Muscle of leg (tissue), 11 donors: ENCODE results near the gene DLG5. TPM values are rescaled to one million over a fixed set of nuclear protein-coding genes. Genes with fewer than 3 reads are reported as not detected.
A peak's percentile ranks its signal among the peaks of the same experiment; 100 is the strongest.

ENCODE experiments used
- DNase-seq: peaks from one replicate; pipeline ENCODE4 v3.0.0; 2013
- H3K27ac ChIP-seq: one replicate; pipeline ENCODE4 v1.5.1; 2013; ENCODE audit warnings: mild to moderate bottlenecking, low read length, control low read depth
- H3K27me3 ChIP-seq: one replicate; pipeline ENCODE4 v1.6.1; 2013; ENCODE audit warnings: low read length; ENCODE audit not compliant: control insufficient read depth, insufficient read depth
- H3K36me3 ChIP-seq: one replicate; pipeline ENCODE4 v1.6.1; 2013; ENCODE audit warnings: low read length; ENCODE audit not compliant: control insufficient read depth, insufficient read depth
- H3K4me1 ChIP-seq: one replicate; pipeline ENCODE4 v1.6.1; 2013; ENCODE audit warnings: low read length; ENCODE audit not compliant: control insufficient read depth, insufficient read depth
- H3K4me3 ChIP-seq: one replicate; pipeline ENCODE4 v1.5.1; 2013; ENCODE audit warnings: low read length, control low read depth
- H3K9me3 ChIP-seq: replicated peaks from 2 replicates; pipeline ENCODE4 v1.6.1; 2013; ENCODE audit warnings: low read depth, low read length; ENCODE audit not compliant: control insufficient read depth
- WGBS: methylation state at CpG from one replicate; pipeline ENCODE4 v1.1.5; 2013; ENCODE audit warnings: missing lambda C conversion rate; ENCODE audit not compliant: insufficient coverage; 5-methylcytosine and 5-hydroxymethylcytosine counted together
- polyA plus RNA-seq, 8 donors: library from polyadenylated mRNA; unstranded; fragments of 120-200 nt; gene quantifications; one replicate each; pipeline versions ENCODE4 v1.2.1 to v1.2.3, GENCODE V29; 2013; ENCODE audit warnings: inconsistent platforms in 1 of 8, low replicate concordance in 1 of 8; ENCODE audit not compliant: insufficient read length in 8 of 8, insufficient read depth in 1 of 8
- total RNA-seq: library from RNA; stranded (reverse); fragments of 120-200 nt; gene quantifications from one replicate; pipeline ENCODE4 v1.2.4, GENCODE V29; 2013

Gene DLG5
- total and polyA plus RNA-seq, 9 donors, result 12.9 to 34.7 (median 24.8) TPM

DNA sequence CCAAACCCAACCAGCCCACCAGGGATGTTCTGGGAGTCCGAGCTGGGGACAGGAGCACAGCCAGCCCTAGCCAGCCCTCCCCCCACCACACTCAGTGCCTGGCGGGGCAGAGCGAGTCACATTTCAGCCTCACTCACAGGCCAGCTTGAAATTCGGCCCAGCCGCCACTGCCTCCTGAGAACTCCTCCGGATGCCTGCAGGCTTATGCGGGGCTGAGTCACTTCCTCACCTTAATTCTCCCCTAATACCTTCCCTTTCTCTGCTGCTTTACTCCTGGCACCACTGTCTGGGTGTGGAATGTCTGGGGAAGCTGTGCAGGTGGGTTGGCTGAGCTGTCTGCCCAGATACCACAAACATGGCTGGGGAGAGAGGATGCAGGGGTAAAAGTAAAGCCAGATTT is 22.6 kb upstream of the DLG5 start:
- Histone ChIP-seq H3K4me3 (no peak overlapping the region), H3K4me1 (peaks cover 3% of the 10 kb centered on the region), H3K27me3 (no peaks in the 10 kb centered on the region), H3K36me3 (no peaks in the 10 kb centered on the region), H3K9me3 (peaks cover 22% of the 10 kb centered on the region), H3K27ac (no peak overlapping the region)
- 4% methylated on average over 4 of the region's 7 CpGs for WGBS
- DNase-seq, result peak; percentile 49

DNA sequence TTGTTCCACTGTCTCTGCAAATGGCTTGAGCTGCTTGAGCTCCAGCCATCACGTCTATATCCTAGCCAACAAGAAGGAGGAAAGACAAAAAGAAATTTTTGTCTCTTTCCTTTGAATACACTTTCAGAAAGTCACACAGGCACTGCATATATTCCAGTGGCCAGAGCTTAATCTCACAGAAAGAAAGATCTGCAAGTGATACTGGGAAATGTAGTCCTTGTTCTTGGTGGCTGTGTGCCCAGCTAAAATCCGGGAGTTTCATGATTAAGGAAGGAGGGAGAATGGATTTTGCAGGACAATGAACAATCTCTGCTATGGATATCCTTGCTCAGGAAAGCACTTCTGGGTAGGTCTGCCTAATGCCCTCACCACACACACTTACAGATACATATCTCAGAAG is 19.5 kb upstream of the DLG5 start:
- WGBS, result 0% methylated on average over 1 of the region's 2 CpGs
- no peak overlapping the region for H3K4me3 ChIP-seq

DNA sequence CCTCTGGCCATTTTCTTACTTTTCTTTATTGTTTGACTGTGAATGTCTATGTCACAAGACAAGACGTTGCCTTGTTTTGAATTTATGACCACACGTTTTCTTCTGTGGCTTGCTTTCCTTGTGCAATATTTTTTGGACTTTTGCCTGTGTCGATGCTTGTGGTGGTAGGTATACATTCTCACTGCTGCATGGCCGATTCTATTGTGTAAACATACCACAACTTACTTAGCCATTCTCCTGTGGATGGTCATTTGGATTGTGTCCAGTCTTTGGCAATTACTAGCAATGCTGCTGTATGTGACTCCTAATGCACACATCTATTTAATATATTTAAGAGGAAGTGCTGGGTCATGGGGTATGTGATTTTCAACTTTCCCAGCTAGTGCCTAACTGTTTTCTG is 18.0 kb upstream of the DLG5 start:
- Histone ChIP-seq H3K4me3 (no peak overlapping the region), H3K36me3 (no peaks in the 10 kb centered on the region), H3K27ac (no peak overlapping the region), H3K27me3 (no peaks in the 10 kb centered on the region), H3K4me1 (peaks cover 13% of the 10 kb centered on the region), H3K9me3 (no peaks in the 10 kb centered on the region)
- no peak for DNase-seq
- WGBS, result no CpG with 5 or more reads among the region's 4 CpGs

More for the DNA sequence above, 19.5 kb upstream of the DLG5 start:
- peaks cover 7% of the 10 kb centered on the region for H3K4me1 ChIP-seq
- no peaks in the 10 kb centered on the region for H3K27me3 ChIP-seq
- peaks cover 8% of the 10 kb centered on the region for H3K9me3 ChIP-seq
- H3K27ac ChIP-seq, result no peak overlapping the region
- no peaks in the 10 kb centered on the region for H3K36me3 ChIP-seq
- DNase-seq, result peak; percentile 71

DNA sequence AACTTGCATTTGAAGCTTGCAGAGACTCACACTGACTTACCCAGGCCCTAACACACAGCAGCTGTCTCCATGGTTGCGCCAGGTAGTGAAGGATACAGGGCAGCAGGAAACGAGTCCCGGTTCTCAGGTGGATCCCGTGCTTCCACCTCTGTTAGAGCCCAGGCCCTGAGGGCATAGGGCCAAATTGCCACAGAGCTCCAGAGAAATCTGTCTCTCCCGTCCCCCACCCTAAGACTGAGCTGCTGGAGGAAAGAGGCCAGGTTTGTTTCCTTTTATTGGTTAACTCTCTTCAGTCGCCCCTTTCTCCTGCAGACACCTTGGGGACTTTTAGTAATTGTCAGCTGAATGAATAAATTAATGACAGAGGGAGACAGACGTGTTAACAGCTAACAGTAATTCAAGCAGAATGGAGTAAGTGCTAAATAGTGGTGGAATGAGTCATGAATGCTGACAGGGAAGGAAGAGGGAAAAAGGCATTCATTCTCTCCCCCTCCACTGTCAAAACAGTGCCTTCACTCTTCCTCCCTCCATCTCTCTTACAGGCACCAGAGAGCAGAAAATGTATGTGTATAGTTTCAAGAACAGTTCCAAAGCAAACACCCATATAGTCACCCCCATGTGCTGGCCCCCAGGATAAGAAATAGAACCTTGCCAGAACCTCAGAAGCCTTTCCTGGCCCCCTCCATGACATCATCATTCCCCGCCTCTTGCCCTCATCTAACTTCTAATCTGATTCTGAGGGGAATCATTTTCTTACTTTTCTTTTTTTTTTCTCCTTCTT is 16.8 kb upstream of the DLG5 start:
- Histone ChIP-seq H3K9me3 (no peaks in the 10 kb centered on the region), H3K4me1 (peaks cover 15% of the 10 kb centered on the region), H3K27ac (no peak overlapping the region), H3K27me3 (no peaks in the 10 kb centered on the region), H3K4me3 (no peak overlapping the region), H3K36me3 (no peaks in the 10 kb centered on the region)
- no CpG with 5 or more reads among the region's 8 CpGs for WGBS
- DNase-seq, result peak; percentile 45

DNA sequence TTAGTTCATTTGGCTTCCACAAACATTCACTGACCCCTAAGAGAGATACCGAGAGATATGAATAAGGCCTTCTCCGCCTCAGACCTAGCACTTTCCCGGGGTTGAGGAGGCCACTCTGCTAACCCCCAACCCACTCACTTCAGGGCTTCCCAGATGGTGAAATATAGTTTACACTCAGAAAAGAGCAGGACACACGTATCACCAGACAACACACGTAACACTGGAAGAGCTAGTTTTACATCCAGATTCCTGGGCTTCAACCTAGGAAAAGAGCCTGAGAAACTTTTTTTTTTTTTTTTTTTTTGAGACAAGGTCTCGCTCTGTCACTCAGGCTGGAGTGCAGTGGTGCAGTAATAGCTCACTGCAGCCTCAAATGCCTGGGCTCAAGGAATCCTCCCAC is 15.2 kb upstream of the DLG5 start:
- no peak for DNase-seq
- H3K27ac ChIP-seq, result no peak overlapping the region
- H3K27me3 ChIP-seq, result no peaks in the 10 kb centered on the region
- H3K4me1 ChIP-seq, result peaks cover 15% of the 10 kb centered on the region
- H3K4me3 ChIP-seq, result no peak overlapping the region
- H3K9me3 ChIP-seq, result no peaks in the 10 kb centered on the region
- 100% methylated on average over 1 of the region's 6 CpGs for WGBS
- no peaks in the 10 kb centered on the region for H3K36me3 ChIP-seq

DNA sequence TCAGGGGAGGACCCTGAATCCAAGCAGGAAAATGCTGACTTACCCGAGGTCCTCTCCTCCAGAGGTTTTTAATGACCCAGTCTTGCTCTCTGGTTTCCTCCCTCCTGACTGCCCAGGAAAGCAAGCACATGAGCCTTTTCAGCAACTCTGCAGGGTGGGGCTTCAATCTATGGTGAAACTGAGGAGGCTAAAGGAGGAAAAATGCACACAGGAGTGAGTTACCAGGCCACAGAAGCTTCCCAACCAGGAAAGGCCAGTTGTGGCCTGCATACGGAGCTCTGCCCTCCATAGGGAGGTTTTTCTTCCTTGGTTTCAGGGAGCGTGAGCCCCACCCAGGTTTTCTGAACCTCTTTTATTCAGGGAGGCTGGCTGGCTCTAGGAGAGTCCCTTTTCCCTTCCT is 14.1 kb upstream of the DLG5 start:
- no peak overlapping the region for H3K27ac ChIP-seq
- DNase-seq, result no peak
- H3K36me3 ChIP-seq, result no peaks in the 10 kb centered on the region
- H3K4me1 ChIP-seq, result peaks cover 15% of the 10 kb centered on the region
- H3K27me3 ChIP-seq, result no peaks in the 10 kb centered on the region
- H3K9me3 ChIP-seq, result no peaks in the 10 kb centered on the region
- H3K4me3 ChIP-seq, result no peak overlapping the region
- 0% methylated on average over 1 of the region's 3 CpGs for WGBS

DNA sequence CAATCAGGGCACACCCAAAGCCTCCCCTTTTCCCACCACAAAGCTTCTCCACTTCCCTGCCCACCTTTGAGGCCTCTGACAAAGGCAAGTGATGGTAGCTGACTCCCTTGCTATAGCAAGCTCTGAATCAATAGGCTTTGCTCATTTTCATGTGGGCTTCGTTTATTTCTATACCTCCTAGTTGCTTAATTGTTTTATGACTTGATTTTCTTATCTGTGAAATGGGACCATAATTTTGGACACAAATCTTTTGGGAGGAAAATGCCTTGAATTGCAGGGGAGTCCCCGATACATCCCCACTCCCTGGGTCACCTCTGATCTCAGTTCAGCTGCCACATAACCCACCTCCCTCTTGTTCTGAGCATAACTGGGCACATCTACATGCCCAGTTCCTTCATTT is 13.7 kb upstream of the DLG5 start:
- no peaks in the 10 kb centered on the region for H3K9me3 ChIP-seq
- DNase-seq, result no peak
- WGBS, result 100% methylated on average over 1 of the region's 2 CpGs
- H3K27ac ChIP-seq, result no peak overlapping the region
- H3K27me3 ChIP-seq, result no peaks in the 10 kb centered on the region
- H3K36me3 ChIP-seq, result no peaks in the 10 kb centered on the region
- no peak overlapping the region for H3K4me3 ChIP-seq
- H3K4me1 ChIP-seq, result peaks cover 18% of the 10 kb centered on the region

DNA sequence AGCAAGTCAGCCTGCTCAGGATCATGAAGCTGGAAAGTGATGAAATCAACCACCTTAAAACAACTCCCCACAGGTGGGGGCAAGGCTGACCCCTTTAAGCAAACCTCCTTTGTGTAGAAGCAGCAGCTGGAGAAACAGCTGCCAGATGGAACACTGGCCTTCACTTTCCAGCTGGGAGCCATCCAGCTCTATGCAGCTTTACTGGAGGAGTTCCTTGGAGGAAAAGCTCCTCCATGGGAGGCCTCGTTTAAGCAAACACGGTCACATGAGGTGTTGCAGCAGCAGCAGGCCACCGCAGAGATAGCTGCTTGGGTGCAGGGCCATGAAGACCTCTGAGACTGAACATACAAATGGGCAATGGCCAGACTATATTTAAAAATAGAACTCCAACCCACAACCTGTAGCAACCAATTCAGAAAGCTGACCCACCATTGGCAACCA is 13.0 kb upstream of the DLG5 start:
- Histone ChIP-seq H3K27ac (peak overlapping the region; percentile 0), H3K27me3 (no peaks in the 10 kb centered on the region), H3K4me3 (no peak overlapping the region), H3K36me3 (no peaks in the 10 kb centered on the region), H3K4me1 (peaks cover 21% of the 10 kb centered on the region), H3K9me3 (no peaks in the 10 kb centered on the region)
- DNase-seq, result peak; percentile 93
- 10% methylated on average over 2 of the region's 3 CpGs for WGBS

DNA sequence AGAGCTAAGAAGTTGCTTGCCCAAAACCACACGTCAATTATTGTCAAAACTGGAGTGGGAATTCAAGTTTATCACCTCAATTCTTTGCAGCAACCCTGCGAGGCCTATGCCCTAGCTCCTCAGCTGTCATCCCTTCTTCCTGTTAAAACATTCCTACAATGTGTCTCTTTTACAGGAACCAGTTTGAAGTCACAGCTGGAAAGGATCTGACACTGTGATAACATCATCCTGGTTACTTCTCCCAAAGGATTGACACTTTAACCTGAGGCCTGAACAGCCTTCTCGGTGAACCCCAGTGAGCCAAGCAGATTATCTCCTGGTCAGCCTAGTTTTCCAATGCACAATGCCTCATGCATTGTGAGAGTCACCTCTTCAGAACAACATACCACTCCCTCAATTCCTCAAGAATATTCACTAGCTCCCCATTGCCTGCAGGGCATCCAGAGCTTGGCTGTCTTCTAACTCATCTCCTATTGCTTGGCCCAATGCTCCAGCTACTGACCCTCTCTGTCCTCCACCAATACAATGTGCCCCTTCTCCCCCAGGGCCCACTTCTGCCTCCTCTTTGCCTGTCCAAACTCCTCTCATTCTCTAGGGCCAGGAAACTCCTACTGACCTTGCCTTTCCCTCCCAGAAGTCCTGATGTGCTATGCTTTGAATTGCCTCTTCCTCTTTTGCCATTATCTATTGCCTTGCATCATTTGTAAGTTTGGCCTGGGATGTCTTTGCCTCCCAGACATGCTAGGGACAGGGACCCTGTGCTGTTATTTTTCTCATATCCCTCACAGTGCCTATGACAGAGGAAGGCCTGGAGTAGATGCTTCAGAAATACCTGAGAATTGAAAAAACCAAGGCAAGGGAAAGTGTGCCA is 10.4 kb upstream of the DLG5 start:
- Histone ChIP-seq H3K27me3 (no peaks in the 10 kb centered on the region), H3K27ac (no peak overlapping the region), H3K4me3 (no peak overlapping the region), H3K9me3 (no peaks in the 10 kb centered on the region), H3K36me3 (no peaks in the 10 kb centered on the region), H3K4me1 (peaks cover 18% of the 10 kb centered on the region)
- 93% methylated on average over 3 of the region's 3 CpGs for WGBS
- DNase-seq, result no peak

DNA sequence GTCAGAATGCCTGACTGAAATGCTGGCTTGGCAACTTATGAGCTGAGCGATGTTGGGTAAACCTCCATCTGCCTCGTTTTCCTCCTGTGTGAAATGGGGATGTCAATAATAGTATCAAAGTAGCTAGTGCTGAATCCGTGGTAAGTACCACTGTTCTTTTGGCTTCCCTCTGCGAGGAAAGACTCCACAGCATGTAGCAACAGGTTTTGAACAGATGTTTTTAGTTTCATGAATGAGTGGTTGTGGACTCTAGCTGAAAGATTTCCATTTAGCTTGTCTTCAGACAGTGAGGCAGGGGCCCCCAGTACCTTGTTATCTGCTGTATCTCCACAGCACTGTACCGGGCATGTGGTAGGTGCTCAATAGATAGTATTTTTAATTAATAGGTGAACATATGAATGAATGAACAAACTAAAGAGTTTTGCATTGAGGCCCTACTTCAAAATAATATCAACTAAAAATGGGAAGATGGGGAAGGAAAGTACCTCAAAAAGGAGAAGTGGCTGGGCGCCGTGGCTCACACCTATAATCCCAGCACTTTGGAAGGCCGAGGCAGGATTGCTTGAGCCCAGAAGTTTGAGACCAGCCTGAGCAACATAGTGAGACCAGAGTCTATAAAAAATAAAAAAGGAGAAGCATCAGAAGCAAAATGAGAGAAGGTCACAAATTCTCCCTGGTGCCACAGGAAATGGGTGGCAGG is 5.6 kb upstream of the DLG5 start:
- no peaks in the 10 kb centered on the region for H3K36me3 ChIP-seq
- no peak overlapping the region for H3K4me3 ChIP-seq
- no peaks in the 10 kb centered on the region for H3K9me3 ChIP-seq
- no peak overlapping the region for H3K27ac ChIP-seq
- H3K27me3 ChIP-seq, result peaks cover 9% of the 10 kb centered on the region
- H3K4me1 ChIP-seq, result peaks cover 12% of the 10 kb centered on the region
- no peak for DNase-seq
- 57% methylated on average over 5 of the region's 8 CpGs for WGBS
